Measurements from ENCODE around the gene CYP21A2.

- TF ChIP-seq CTCF (IDR thresholded peaks at IDR 0.05; ENCODE audit: poor library complexity) (no peak), EZH2 (IDR thresholded peaks at IDR 0.05; ENCODE audit: borderline replicate concordance) (no peak), EZH2phosphoT487 (IDR thresholded peaks at IDR 0.05; ENCODE audit: low read depth, severe bottlenecking, unreplicated experiment) (no peak)
Measured at GRCh38 chr6:32060966-32061655, 22.9 kb downstream of the CYP21A2 start.

All from hepatocyte (in vitro differentiated cells).